Stimulated activated memory B cell treated with anti-CD40 and anti-IgM and Interleukin-4, amounts not matched to agents 10 μg/mL and 1 μg/mL and 100 μg/mL, for 72 hours (primary cell): ENCODE data around the gene SUN1.

Experiments
- ATAC-seq: fragments of 150-1000 bp; cut with Tn5 transposase; 2 replicates; pipeline ENCODE4 v1.10.0; 2021
- H3K27ac Mint-ChIP-seq: one replicate; pipeline ENCODE4 v1.8.0; 2022; ENCODE audit warnings: mild to moderate bottlenecking, mixed read lengths
- H3K27me3 Mint-ChIP-seq: one replicate; pipeline ENCODE4 v1.8.0; 2022; ENCODE audit warnings: mixed read lengths
- H3K36me3 Mint-ChIP-seq: one replicate; pipeline ENCODE4 v1.8.0; 2022; ENCODE audit warnings: mixed read lengths
- H3K4me1 Mint-ChIP-seq: one replicate; pipeline ENCODE4 v1.8.0; 2022; ENCODE audit warnings: mixed read lengths
- H3K4me3 Mint-ChIP-seq: one replicate; pipeline ENCODE4 v1.8.0; 2022; ENCODE audit warnings: mild to moderate bottlenecking, moderate library complexity, mixed read lengths
- H3K9me3 Mint-ChIP-seq: one replicate; pipeline ENCODE4 v1.8.0; 2022; ENCODE audit warnings: mixed read lengths

The SUN1 gene

GRCh38 chr7:853366-854117, 21.3 kb downstream of the SUN1 start:
- Mint-ChIP-seq H3K36me3 (peaks cover 59% of the 10 kb centered on the region), H3K27ac (no peak overlapping the region), H3K9me3 (no peaks in the 10 kb centered on the region), H3K4me1 (no peaks in the 10 kb centered on the region), H3K4me3 (no peak overlapping the region), H3K27me3 (no peaks in the 10 kb centered on the region)
- no peak for ATAC-seq

DNA sequence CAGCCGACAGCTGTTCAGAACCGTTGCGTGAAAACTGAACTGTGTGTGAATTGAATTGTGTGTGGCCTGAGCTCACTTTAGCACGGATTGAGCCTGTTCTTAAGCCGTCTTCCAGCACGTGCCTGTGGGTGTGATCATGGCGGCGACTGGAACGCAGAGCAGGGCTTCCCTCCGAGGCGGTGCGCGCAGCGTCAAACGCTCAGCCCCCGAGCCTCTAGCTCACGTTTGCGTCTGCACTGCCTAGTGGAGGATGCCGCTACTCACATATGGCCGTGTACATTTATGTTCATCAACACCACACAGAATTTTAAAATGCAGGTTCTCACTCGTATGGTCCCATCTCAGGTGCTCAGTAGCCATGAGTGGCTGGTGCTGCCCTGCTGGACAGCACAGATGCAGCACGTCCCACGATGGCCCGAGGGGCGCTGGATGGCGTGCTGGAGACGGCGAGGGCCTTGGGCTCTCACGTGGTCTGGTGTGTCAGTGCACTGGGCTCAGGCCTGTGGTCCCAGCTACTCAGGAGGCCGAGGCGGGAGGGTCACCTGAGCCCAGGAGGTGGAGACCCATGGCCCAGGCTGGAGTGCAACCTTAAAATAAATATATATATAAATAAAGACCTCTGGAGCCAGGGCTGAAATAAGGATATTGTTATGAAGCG, 22.0 kb downstream of the SUN1 start:
- H3K36me3 Mint-ChIP-seq = peaks cover 62% of the 10 kb centered on the region
- H3K4me1 Mint-ChIP-seq = no peaks in the 10 kb centered on the region
- no peak for ATAC-seq
- H3K27ac Mint-ChIP-seq = no peak overlapping the region
- no peak overlapping the region for H3K4me3 Mint-ChIP-seq
- H3K27me3 Mint-ChIP-seq = no peaks in the 10 kb centered on the region
- no peaks in the 10 kb centered on the region for H3K9me3 Mint-ChIP-seq

DNA sequence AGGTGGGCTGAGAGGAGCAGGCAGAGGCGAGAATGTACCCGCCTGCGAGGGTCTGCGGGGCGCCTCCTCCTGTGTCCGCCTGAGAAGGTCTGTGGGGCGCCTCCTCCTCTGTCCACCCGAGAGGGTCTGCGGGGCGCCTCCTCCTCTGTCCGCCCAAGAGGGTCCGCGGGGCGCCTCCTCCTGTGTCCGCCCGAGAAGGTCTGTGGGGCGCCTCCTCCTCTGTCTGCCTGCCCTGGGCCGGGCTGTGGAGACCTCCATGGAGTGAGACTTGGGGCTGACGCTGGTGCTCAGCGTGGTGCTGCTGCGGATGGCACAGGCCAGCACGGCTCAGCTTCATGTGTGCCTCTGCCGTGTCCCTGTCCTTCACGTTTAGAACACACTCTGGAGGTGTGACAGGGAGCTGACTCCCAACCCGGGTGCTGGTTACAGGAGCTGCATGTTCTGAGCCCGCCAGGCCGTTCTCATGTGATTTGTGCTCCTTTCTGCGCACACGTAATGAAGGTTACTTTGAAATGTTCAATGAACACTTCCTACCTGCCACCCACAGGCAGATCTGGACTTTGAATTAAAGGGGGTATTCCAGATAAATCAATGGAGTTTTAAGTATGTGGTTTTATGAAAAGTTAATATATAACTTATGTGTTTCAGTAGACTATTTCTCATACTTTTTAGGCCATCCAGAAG, 23.6 kb downstream of the SUN1 start:
- no peaks in the 10 kb centered on the region for H3K4me1 Mint-ChIP-seq
- H3K27me3 Mint-ChIP-seq = no peaks in the 10 kb centered on the region
- H3K4me3 Mint-ChIP-seq = no peak overlapping the region
- no peak overlapping the region for H3K27ac Mint-ChIP-seq
- H3K36me3 Mint-ChIP-seq = peaks cover 69% of the 10 kb centered on the region
- H3K9me3 Mint-ChIP-seq = no peaks in the 10 kb centered on the region
- ATAC-seq = peak; percentile 27

GRCh38 chr7:856444-857095, 24.3 kb downstream of the SUN1 start:
- Mint-ChIP-seq H3K4me3 (no peak overlapping the region), H3K4me1 (no peaks in the 10 kb centered on the region), H3K27ac (no peak overlapping the region), H3K9me3 (no peaks in the 10 kb centered on the region), H3K27me3 (no peaks in the 10 kb centered on the region), H3K36me3 (peaks cover 73% of the 10 kb centered on the region)
- ATAC-seq = no peak

DNA sequence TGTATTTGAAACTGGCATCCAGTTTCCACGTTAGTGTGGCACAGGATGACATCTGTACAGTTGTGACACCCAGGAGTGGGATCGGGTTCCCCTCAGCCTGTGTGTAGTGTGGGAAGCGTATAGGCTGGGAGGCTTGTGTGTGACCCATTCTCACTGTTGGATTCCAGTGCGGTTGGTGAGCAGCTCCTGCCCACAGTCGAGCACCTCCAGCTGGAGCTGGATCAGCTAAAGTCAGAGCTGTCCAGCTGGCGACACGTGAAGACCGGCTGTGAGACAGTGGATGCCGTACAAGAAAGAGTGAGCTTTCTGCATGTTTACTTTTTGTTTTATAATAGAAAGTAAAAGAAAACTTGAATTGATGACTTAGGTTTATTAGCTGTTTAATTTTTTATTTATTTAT, 25.4 kb downstream of the SUN1 start:
- Mint-ChIP-seq H3K27ac (no peak overlapping the region), H3K36me3 (peaks cover 73% of the 10 kb centered on the region), H3K4me1 (no peaks in the 10 kb centered on the region), H3K9me3 (no peaks in the 10 kb centered on the region), H3K4me3 (no peak overlapping the region), H3K27me3 (no peaks in the 10 kb centered on the region)
- ATAC-seq = no peak

- no peak overlapping the region for H3K4me3 Mint-ChIP-seq
- H3K36me3 Mint-ChIP-seq = peaks cover 66% of the 10 kb centered on the region
- H3K9me3 Mint-ChIP-seq = no peaks in the 10 kb centered on the region
- H3K4me1 Mint-ChIP-seq = no peaks in the 10 kb centered on the region
- no peaks in the 10 kb centered on the region for H3K27me3 Mint-ChIP-seq
- H3K27ac Mint-ChIP-seq = no peak overlapping the region
- ATAC-seq = no peak
Measured at GRCh38 chr7:859359-860030, 27.2 kb downstream of the SUN1 start.

DNA sequence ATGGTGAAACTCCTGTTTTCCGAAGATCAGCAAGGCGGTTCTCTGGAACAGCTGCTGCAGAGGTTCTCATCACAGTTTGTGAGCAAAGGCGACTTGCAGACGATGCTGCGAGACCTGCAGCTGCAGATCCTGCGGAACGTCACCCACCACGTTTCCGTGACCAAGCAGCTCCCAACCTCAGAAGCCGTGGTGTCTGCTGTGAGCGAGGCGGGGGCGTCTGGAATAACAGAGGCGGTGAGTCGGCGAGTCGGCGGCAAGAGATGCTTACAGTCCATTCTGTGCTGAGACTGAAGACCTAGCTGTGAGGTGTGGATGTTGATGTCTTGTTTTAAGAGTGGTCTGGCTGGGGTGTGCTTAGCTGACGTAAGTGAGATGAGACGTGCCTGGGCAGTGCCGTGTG, 27.9 kb downstream of the SUN1 start:
- Mint-ChIP-seq H3K27me3 (no peaks in the 10 kb centered on the region), H3K9me3 (no peaks in the 10 kb centered on the region), H3K4me1 (no peaks in the 10 kb centered on the region), H3K4me3 (no peak overlapping the region), H3K27ac (no peak overlapping the region), H3K36me3 (peaks cover 73% of the 10 kb centered on the region)
- no peak for ATAC-seq

DNA sequence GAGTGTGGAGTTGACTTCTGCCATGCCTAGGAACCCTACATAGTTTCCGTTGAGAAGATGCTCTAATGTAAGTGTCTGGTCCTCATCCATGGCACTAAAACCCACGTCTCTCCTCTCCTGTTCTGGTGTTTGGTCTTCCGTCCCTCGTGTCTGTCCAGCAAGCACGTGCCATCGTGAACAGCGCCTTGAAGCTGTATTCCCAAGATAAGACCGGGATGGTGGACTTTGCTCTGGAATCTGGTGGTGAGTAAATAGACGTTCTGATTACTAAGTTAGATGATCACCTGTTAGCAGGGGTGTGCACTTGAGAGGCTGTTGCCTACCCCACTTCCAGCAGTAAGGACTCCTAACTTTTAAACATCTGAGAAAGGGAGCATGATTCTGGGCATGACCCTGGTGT, 28.9 kb downstream of the SUN1 start:
- Mint-ChIP-seq H3K27me3 (no peaks in the 10 kb centered on the region), H3K4me1 (no peaks in the 10 kb centered on the region), H3K36me3 (peaks cover 80% of the 10 kb centered on the region), H3K4me3 (no peak overlapping the region), H3K9me3 (no peaks in the 10 kb centered on the region), H3K27ac (no peak overlapping the region)
- ATAC-seq = no peak

DNA sequence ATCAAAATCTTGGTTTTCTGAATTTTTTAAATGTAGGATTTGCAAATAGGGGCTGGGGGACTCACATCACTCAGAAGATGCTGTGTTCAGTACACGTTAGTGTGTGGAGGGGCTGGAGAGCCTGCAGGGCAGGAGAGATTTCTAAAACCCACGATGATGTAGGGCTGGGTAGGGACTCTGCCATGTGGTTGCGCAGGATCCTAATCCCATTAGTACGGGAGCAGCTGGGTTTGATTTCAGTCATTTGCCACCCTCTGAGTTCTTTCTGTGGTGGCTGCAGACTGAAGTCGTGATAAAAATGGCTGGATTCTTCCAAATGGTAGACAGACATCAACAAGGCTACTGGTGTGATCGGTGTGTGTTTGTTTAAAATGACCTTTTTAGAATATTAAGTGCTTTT, 29.9 kb downstream of the SUN1 start:
- Mint-ChIP-seq H3K4me1 (no peaks in the 10 kb centered on the region), H3K9me3 (no peaks in the 10 kb centered on the region), H3K27ac (no peak overlapping the region), H3K36me3 (peaks cover 82% of the 10 kb centered on the region), H3K4me3 (no peak overlapping the region), H3K27me3 (no peaks in the 10 kb centered on the region)
- no peak for ATAC-seq

- Mint-ChIP-seq H3K4me3 (no peak overlapping the region), H3K27me3 (no peaks in the 10 kb centered on the region), H3K9me3 (no peaks in the 10 kb centered on the region), H3K27ac (no peak overlapping the region), H3K4me1 (no peaks in the 10 kb centered on the region), H3K36me3 (peaks cover 90% of the 10 kb centered on the region)
- ATAC-seq = no peak
Measured at GRCh38 chr7:863106-863505, 30.8 kb downstream of the SUN1 start.

DNA sequence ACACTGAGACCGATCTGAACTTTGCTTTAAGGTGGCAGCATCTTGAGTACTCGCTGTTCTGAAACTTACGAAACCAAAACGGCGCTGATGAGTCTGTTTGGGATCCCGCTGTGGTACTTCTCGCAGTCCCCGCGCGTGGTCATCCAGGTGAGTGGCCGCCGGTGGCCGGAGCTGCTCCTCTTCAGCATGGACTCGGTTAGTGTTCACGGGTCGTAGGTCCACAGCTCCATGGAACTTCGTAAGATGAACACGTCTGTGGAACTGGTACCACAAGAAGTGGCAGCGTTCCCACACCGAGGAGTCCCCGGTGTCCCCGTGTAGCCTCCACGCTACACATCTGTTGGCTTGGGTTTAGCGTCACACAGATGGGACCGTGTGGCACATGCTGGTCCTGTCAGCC, 33.6 kb downstream of the SUN1 start:
- Mint-ChIP-seq H3K9me3 (no peaks in the 10 kb centered on the region), H3K4me3 (no peak overlapping the region), H3K36me3 (peaks cover 79% of the 10 kb centered on the region)

GRCh38 chr7:867001-867405, 34.7 kb downstream of the SUN1 start:
- Mint-ChIP-seq H3K27ac (no peak overlapping the region), H3K36me3 (peaks cover 77% of the 10 kb centered on the region), H3K4me1 (no peaks in the 10 kb centered on the region), H3K4me3 (no peak overlapping the region), H3K27me3 (no peaks in the 10 kb centered on the region), H3K9me3 (no peaks in the 10 kb centered on the region)
- ATAC-seq = no peak

More for the DNA sequence above, 33.6 kb downstream of the SUN1 start:
- no peak for ATAC-seq
- Mint-ChIP-seq H3K27ac (no peak overlapping the region), H3K4me1 (no peaks in the 10 kb centered on the region), H3K27me3 (no peaks in the 10 kb centered on the region)

- Mint-ChIP-seq H3K27ac (no peak overlapping the region), H3K27me3 (no peaks in the 10 kb centered on the region), H3K4me1 (no peaks in the 10 kb centered on the region), H3K4me3 (no peak overlapping the region), H3K9me3 (no peaks in the 10 kb centered on the region), H3K36me3 (peaks cover 77% of the 10 kb centered on the region)
- ATAC-seq = no peak
Measured at GRCh38 chr7:867406-868188, 35.3 kb downstream of the SUN1 start.

GRCh38 chr7:868189-868486, 35.9 kb downstream of the SUN1 start:
- Mint-ChIP-seq H3K36me3 (peaks cover 82% of the 10 kb centered on the region), H3K27ac (no peak overlapping the region), H3K27me3 (no peaks in the 10 kb centered on the region), H3K4me1 (peaks cover 3% of the 10 kb centered on the region), H3K4me3 (no peak overlapping the region), H3K9me3 (no peaks in the 10 kb centered on the region)
- ATAC-seq = no peak
